ENCODE measurements around the gene MAST1.

DNA sequence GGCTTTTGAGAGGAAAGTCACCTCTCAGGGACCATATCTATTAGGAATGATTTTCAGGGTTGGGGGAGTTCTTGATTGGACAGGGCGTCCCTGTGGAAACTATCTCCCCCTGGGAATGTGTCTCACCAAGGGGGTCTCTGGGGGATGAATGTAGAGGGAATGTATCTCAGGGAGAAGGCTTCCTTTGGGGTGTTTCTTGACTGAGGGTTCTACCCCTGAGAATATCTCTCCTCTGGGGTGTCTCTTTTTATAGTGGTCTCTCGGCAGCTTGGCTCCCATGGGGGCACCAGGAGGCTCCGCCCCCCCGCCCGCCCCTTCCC lies 4.9 kb upstream of the MAST1 start:
- TF ChIP-seq, protein P1, sequence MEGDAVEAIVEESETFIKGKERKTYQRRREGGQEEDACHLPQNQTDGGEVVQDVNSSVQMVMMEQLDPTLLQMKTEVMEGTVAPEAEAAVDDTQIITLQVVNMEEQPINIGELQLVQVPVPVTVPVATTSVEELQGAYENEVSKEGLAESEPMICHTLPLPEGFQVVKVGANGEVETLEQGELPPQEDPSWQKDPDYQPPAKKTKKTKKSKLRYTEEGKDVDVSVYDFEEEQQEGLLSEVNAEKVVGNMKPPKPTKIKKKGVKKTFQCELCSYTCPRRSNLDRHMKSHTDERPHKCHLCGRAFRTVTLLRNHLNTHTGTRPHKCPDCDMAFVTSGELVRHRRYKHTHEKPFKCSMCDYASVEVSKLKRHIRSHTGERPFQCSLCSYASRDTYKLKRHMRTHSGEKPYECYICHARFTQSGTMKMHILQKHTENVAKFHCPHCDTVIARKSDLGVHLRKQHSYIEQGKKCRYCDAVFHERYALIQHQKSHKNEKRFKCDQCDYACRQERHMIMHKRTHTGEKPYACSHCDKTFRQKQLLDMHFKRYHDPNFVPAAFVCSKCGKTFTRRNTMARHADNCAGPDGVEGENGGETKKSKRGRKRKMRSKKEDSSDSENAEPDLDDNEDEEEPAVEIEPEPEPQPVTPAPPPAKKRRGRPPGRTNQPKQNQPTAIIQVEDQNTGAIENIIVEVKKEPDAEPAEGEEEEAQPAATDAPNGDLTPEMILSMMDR (conservative IDR thresholded peaks at IDR 0.05; ENCODE audit: low read length) = no peak
- no peak for TF ChIP-seq EZH2phosphoT487 (IDR thresholded peaks at IDR 0.05; ENCODE audit: borderline replicate concordance)
